Measurements from ENCODE around the gene OLA1. TPM values are rescaled to one million over a fixed set of nuclear protein-coding genes. Genes with fewer than 3 reads are reported as not detected.
A peak's percentile ranks its signal among the peaks of the same experiment; 100 is the strongest.

The OLA1 gene
- polyA plus RNA-seq (2011; rRNA removed) (36.7 and 96.0 TPM in 2 replicates), polyA minus RNA-seq (2011; rRNA and poly(A)+ RNA removed) (19.5 and 23.4 TPM in 2 replicates)

GRCh38 chr2:174248187-174248997 lies at the start of gene OLA1:
Gene OLA1 (minus strand): TSS chr2:174248532. CDS start chr2:174246815, 1,717 bp downstream.
- POLR2A ChIA-PET, result no interaction called here
- DNase-seq (ENCODE audit: low read depth), result peak; percentile 57
- H3K4me3 ChIP-seq (ENCODE audit: low read depth, low read length), result peak within 1 kb of the TSS; percentile 72
- TF ChIP-seq CTCF (IDR thresholded peaks at IDR 0.05; ENCODE audit: insufficient read depth, low read depth, low read length), result 0 out of 2 replicates have a peak, but pooled peaks have one; percentile 2
- H3K36me3 ChIP-seq (ENCODE audit: control insufficient read depth, insufficient read depth, low read length), result no peaks in the 10 kb centered on the region
- no peaks in the 10 kb centered on the region for H3K27me3 ChIP-seq (ENCODE audit: control insufficient read depth, insufficient read depth, low read length)
- CTCF ChIA-PET, result interaction anchor here (1.3 to 1.5 kb wide), 2 partner anchors 93 to 94 kb away, joined by 4 read pairs; no protein-coding TSS in a partner anchor

- CTCF ChIA-PET, result no interaction called here
- POLR2A ChIA-PET, result no interaction called here
- DNase-seq (ENCODE audit: low read depth), result no peak
- no peak overlapping the region for H3K4me3 ChIP-seq (ENCODE audit: low read depth, low read length)
- H3K27me3 ChIP-seq (ENCODE audit: control insufficient read depth, insufficient read depth, low read length), result no peaks in the 10 kb centered on the region
- H3K36me3 ChIP-seq (ENCODE audit: control insufficient read depth, insufficient read depth, low read length), result no peaks in the 10 kb centered on the region
- TF ChIP-seq CTCF (IDR thresholded peaks at IDR 0.05; ENCODE audit: insufficient read depth, low read depth, low read length), result no peak
Measured at GRCh38 chr2:174292908-174293307, 44.6 kb upstream of the OLA1 start.

- no peaks in the 10 kb centered on the region for H3K36me3 ChIP-seq (ENCODE audit: control insufficient read depth, insufficient read depth, low read length)
- peaks cover 5% of the 10 kb centered on the region for H3K27me3 ChIP-seq (ENCODE audit: control insufficient read depth, insufficient read depth, low read length)
- POLR2A ChIA-PET, result no interaction called here
- DNase-seq (ENCODE audit: low read depth), result no peak
- CTCF ChIA-PET, result no interaction called here
- TF ChIP-seq CTCF (IDR thresholded peaks at IDR 0.05; ENCODE audit: insufficient read depth, low read depth, low read length), result no peak
- H3K4me3 ChIP-seq (ENCODE audit: low read depth, low read length), result no peak overlapping the region
Measured at GRCh38 chr2:174286172-174286571, 37.8 kb upstream of the OLA1 start.

- CTCF ChIA-PET, result no interaction called here
- no peak for TF ChIP-seq CTCF (IDR thresholded peaks at IDR 0.05; ENCODE audit: insufficient read depth, low read depth, low read length)
- H3K4me3 ChIP-seq (ENCODE audit: low read depth, low read length), result no peak overlapping the region
- DNase-seq (ENCODE audit: low read depth), result no peak
- H3K27me3 ChIP-seq (ENCODE audit: control insufficient read depth, insufficient read depth, low read length), result peaks cover 5% of the 10 kb centered on the region
- POLR2A ChIA-PET, result no interaction called here
- H3K36me3 ChIP-seq (ENCODE audit: control insufficient read depth, insufficient read depth, low read length), result no peaks in the 10 kb centered on the region
Measured at GRCh38 chr2:174282441-174282840, 34.1 kb upstream of the OLA1 start.

GRCh38 chr2:174281736-174282135 lies 33.4 kb upstream of the OLA1 start:
- DNase-seq (ENCODE audit: low read depth), result no peak
- ChIA-PET CTCF (no interaction called here), POLR2A (no interaction called here)

More at GRCh38 chr2:174281736-174282135, 33.4 kb upstream of the OLA1 start:
- no peaks in the 10 kb centered on the region for H3K36me3 ChIP-seq (ENCODE audit: control insufficient read depth, insufficient read depth, low read length)
- H3K27me3 ChIP-seq (ENCODE audit: control insufficient read depth, insufficient read depth, low read length), result peaks cover 5% of the 10 kb centered on the region
- no peak overlapping the region for H3K4me3 ChIP-seq (ENCODE audit: low read depth, low read length)
- no peak for TF ChIP-seq CTCF (IDR thresholded peaks at IDR 0.05; ENCODE audit: insufficient read depth, low read depth, low read length)

Data from BJ (cell line).